ENCODE measurements around the gene DPYD. TPM values are rescaled to one million over a fixed set of nuclear protein-coding genes. Genes with fewer than 3 reads are reported as not detected.

The DPYD gene
- total and polyA plus RNA-seq, 11 donors, result 2.6 to 38.4 (median 7.8) TPM

GRCh38 chr1:97886199-97886598 lies 34.6 kb downstream of the DPYD start:
- Histone ChIP-seq H3K9me3 (peaks cover 0 to 33% (median 23%) of the 10 kb centered on the region in 12 donors), H3K4me3 (no peak overlapping the region), H3K36me3 (peaks cover 0 to 22% (median 10%) of the 10 kb centered on the region in 9 donors), H3K27ac (no peak overlapping the region), H3K4me1 (peaks cover 0 to 8% (median 0%) of the 10 kb centered on the region in 12 donors), H3K27me3 (no peaks in the 10 kb centered on the region)
- intact Hi-C loops (cut with DNase I), result no loop called here
- 92 to 98% (median 94%) methylated on average over 1 of the region's 1 CpG for WGBS, 4 donors
- no peak for TF ChIP-seq POLR2A (IDR thresholded peaks at IDR 0.05)
- no peak for TF ChIP-seq CTCF (IDR thresholded peaks at IDR 0.05)
- ATAC-seq, result no peak
- no peak for DNase-seq

- TF ChIP-seq CTCF (IDR thresholded peaks at IDR 0.05) (no peak), POLR2A (IDR thresholded peaks at IDR 0.05) (no peak)
Measured at GRCh38 chr1:97883823-97884222, 37.0 kb downstream of the DPYD start.

GRCh38 chr1:97877307-97877706 lies 43.5 kb downstream of the DPYD start:
- WGBS, 4 donors, result 92 to 95% (median 93%) methylated on average over 2 of the region's 2 CpGs

More at GRCh38 chr1:97883823-97884222, 37.0 kb downstream of the DPYD start:
- intact Hi-C loops (cut with DNase I), result no loop called here
- Histone ChIP-seq H3K9me3 (peaks cover 0 to 15% (median 10%) of the 10 kb centered on the region in 12 donors), H3K36me3 (peaks cover 0 to 33% (median 13%) of the 10 kb centered on the region in 9 donors), H3K4me1 (peaks cover 0 to 8% (median 0%) of the 10 kb centered on the region in 12 donors), H3K27me3 (no peaks in the 10 kb centered on the region), H3K4me3 (no peak overlapping the region), H3K27ac (no peak overlapping the region)
- WGBS, 4 donors, result 87 to 93% (median 90%) methylated on average over 1 of the region's 1 CpG
- DNase-seq (no peak), ATAC-seq (no peak)

GRCh38 chr1:97875996-97876395 lies 44.8 kb downstream of the DPYD start:
- Histone ChIP-seq H3K4me1 (no peaks in the 10 kb centered on the region), H3K4me3 (no peak overlapping the region), H3K9me3 (no peaks in the 10 kb centered on the region), H3K36me3 (peaks cover 0 to 10% (median 3%) of the 10 kb centered on the region in 9 donors), H3K27me3 (no peaks in the 10 kb centered on the region), H3K27ac (no peak overlapping the region)
- WGBS, 4 donors, result 87 to 95% (median 92%) methylated on average over 3 of the region's 3 CpGs
- no peak for ATAC-seq
- TF ChIP-seq CTCF (IDR thresholded peaks at IDR 0.05) (no peak), POLR2A (IDR thresholded peaks at IDR 0.05) (no peak)
- intact Hi-C loops (cut with DNase I), result no loop called here
- DNase-seq, result no peak

More at GRCh38 chr1:97877307-97877706, 43.5 kb downstream of the DPYD start:
- peaks cover 0 to 23% (median 4%) of the 10 kb centered on the region in 9 donors for H3K36me3 ChIP-seq
- H3K9me3 ChIP-seq, result no peaks in the 10 kb centered on the region
- no peaks in the 10 kb centered on the region for H3K4me1 ChIP-seq
- intact Hi-C loops (cut with DNase I), result no loop called here
- ATAC-seq (no peak), DNase-seq (no peak)
- H3K4me3 ChIP-seq, result no peak overlapping the region
- no peaks in the 10 kb centered on the region for H3K27me3 ChIP-seq
- H3K27ac ChIP-seq, result no peak overlapping the region
- TF ChIP-seq POLR2A (IDR thresholded peaks at IDR 0.05) (no peak), CTCF (IDR thresholded peaks at IDR 0.05) (no peak)
